GM10266 (cell line): ENCODE results near the gene CD24.

Experiments used
- DNase-seq: peaks from one replicate; pipeline ENCODE4 v3.0.0; 2012; ENCODE audit errors: extremely low spot score
- CTCF ChIP-seq: IDR thresholded peaks from 2 replicates; pipeline ENCODE4 v1.5.1; 2012; ENCODE audit warnings: mild to moderate bottlenecking, low read depth; ENCODE audit not compliant: control insufficient read depth, insufficient read depth; ENCODE audit errors: missing control alignments

CD24 gene

DNA sequence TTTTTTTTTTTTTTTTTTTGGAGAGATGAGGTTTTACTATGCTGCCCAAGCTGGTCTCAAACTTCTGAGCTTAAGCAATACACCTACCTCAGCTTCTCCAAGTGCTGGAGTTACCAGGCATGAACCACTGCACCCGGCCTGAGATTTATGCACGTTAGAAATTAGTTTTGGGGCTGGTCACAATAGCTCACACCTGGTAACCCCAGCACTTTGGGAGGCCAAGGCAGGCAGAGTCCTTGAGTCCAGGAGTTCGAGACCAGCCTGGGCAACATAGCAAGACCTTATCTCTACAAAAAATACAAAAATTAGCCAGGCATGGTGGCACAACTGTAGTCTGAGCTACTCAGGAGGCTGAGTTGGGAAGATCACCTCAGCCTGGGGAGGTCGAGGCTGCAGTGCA lies 51.9 kb downstream of the CD24 start:
- TF ChIP-seq CTCF = no peak

More for the DNA sequence above, 51.9 kb downstream of the CD24 start:
- no peak for DNase-seq
